ENCODE data around the gene PTPN12. TPM values are rescaled to one million over a fixed set of nuclear protein-coding genes. Genes with fewer than 3 reads are reported as not detected.

The PTPN12 gene
- total and polyA plus RNA-seq, 2 donors (not counting 1 experiment from before 2014, with no cell fraction given) = 18.0 to 78.8 TPM

DNA sequence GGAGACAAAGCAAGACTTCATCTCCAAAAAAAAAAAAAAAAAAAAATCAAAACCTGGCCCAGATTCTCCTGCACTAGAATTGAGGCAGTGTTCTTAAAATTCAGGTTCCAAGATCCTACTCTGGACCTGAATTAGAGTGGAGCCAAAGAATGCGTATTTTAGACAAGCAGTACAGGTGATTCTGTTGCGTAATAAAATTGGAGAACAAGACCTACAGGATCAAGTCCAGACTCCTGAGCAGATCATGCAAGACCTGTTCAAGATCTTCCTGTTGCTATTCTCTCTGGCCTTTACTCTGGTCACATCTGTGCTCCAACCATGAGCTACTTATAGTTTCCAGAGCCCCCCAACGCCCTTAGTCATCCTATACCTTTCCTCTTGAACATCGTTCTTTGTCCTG, 107.7 kb downstream of the PTPN12 start:
- no peak overlapping the region for H3K27ac ChIP-seq (ENCODE audit: low read length in 2 of 2)
- no peaks in the 10 kb centered on the region for H3K9me3 Mint-ChIP-seq (ENCODE audit: insufficient read depth)
- H3K9ac ChIP-seq (ENCODE audit: low read length) = no peak overlapping the region
- no peaks in the 10 kb centered on the region for H3K9me3 ChIP-seq (ENCODE audit: control extremely low read depth in 1 of 3, control insufficient read depth in 2 of 3, insufficient read depth in 1 of 3, low read length in 2 of 3)
- no peaks in the 10 kb centered on the region for H3K27me3 Mint-ChIP-seq
- H3K4me2 ChIP-seq (replicated peaks; ENCODE audit: low read depth, low read length, poor library complexity, severe bottlenecking) = no peak overlapping the region
- H2AFZ ChIP-seq (ENCODE audit: insufficient read depth, low read depth, low read length, poor library complexity, severe bottlenecking) = no peak overlapping the region
- WGBS (ENCODE audit: insufficient coverage) = 89% methylated on average over 4 of the region's 4 CpGs
- H3K79me2 ChIP-seq (ENCODE audit: control insufficient read depth, insufficient read depth, low read length) = no peaks in the 10 kb centered on the region
- H3K27ac Mint-ChIP-seq = no peak overlapping the region
- intact Hi-C loops (cut with micrococcal nuclease) = no loop called here
- CTCF ChIA-PET = interaction anchor here (1.1 kb wide), 1 partner anchor 96 kb away, joined by 3 read pairs; no protein-coding TSS in a partner anchor
- H3K4me3 ChIP-seq (ENCODE audit: control extremely low read depth in 1 of 5, extremely low read depth in 1 of 5, insufficient read depth in 1 of 5, low read depth in 2 of 5, low read length in 4 of 5) = no peak overlapping the region
- POLR2A ChIA-PET = no interaction called here
- H3K4me1 ChIP-seq (ENCODE audit: control insufficient read depth in 2 of 2, insufficient read depth in 2 of 2, low read length in 2 of 2) = no peaks in the 10 kb centered on the region
- H3K27me3 ChIP-seq (replicated peaks in 1 of 4; ENCODE audit: control extremely low read depth in 1 of 4, control insufficient read depth in 3 of 4, insufficient read depth in 4 of 4, low read length in 3 of 4) = no peaks in the 10 kb centered on the region
- no peaks in the 10 kb centered on the region for H3K4me1 Mint-ChIP-seq
- H3K4me3 Mint-ChIP-seq = no peak overlapping the region
- no peak for DNase-seq
- no peaks in the 10 kb centered on the region for H4K20me1 ChIP-seq (ENCODE audit: control insufficient read depth, insufficient read depth, low read length, poor library complexity, severe bottlenecking)
- no peak for ATAC-seq (ENCODE audit: low read depth)
- TF ChIP-seq EZH2 (IDR thresholded peaks at IDR 0.05; ENCODE audit: borderline replicate concordance, insufficient read depth, low read depth, low read length, poor library complexity, severe bottlenecking) = no peak
- TF ChIP-seq CTCF (IDR thresholded peaks at IDR 0.05) = no peak
- peaks cover 1 to 4% of the 10 kb centered on the region in 2 experiments for H3K36me3 ChIP-seq (replicated peaks in 1 of 2; ENCODE audit: control extremely low read depth in 1 of 2, control insufficient read depth in 1 of 2, extremely low read depth in 1 of 2, insufficient read depth in 2 of 2, low read length in 1 of 2)

DNA sequence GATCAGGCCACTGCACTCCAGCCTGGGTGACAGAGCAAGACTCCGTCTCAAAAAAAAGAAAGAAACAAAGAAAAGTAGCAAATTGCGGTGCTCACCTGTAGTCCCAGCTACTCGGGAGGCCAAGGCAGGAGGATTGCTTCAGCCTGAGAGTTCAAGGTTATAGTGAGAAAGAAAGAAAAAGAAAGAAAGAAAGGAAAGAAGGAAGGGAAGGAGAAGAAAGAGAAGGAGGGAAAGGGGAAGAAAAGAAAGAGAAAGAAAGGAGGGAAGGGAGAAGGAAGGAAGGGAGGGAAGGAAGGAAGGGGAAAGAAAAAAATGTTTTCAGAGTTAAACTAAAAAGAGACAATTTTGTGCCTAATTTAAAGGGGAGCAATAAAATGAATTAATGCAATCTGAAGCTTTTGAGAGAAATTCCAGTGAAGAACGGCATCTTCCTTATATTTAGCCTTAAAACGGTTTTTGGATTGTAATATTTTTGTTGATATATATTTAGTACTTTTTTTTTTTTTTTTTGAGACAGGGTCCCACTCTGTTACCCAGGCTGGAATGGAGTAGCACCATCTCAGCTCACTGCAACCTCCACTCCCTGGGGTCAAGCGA, 111.7 kb downstream of the PTPN12 start:
- no peak overlapping the region for H3K27ac Mint-ChIP-seq
- no peak for ATAC-seq (ENCODE audit: low read depth)

More for the DNA sequence above, 111.7 kb downstream of the PTPN12 start:
- peaks cover 0 to 1% of the 10 kb centered on the region in 2 experiments for H3K36me3 ChIP-seq (replicated peaks in 1 of 2; ENCODE audit: control extremely low read depth in 1 of 2, control insufficient read depth in 1 of 2, extremely low read depth in 1 of 2, insufficient read depth in 2 of 2, low read length in 1 of 2)
- H3K4me1 Mint-ChIP-seq = no peaks in the 10 kb centered on the region
- DNase-seq = no peak
- H2AFZ ChIP-seq (ENCODE audit: insufficient read depth, low read depth, low read length, poor library complexity, severe bottlenecking) = no peak overlapping the region
- no peaks in the 10 kb centered on the region for H3K9me3 Mint-ChIP-seq (ENCODE audit: insufficient read depth)
- no peak overlapping the region for H3K9ac ChIP-seq (ENCODE audit: low read length)
- no peaks in the 10 kb centered on the region for H3K9me3 ChIP-seq (ENCODE audit: control extremely low read depth in 1 of 3, control insufficient read depth in 2 of 3, insufficient read depth in 1 of 3, low read length in 2 of 3)
- H3K27me3 Mint-ChIP-seq = no peaks in the 10 kb centered on the region
- ChIA-PET CTCF (interaction anchor here (0.7 to 6.5 kb wide), 7 partner anchors 7 to 393 kb away, joined by 3 to 57 read pairs (median 8); partner anchors contain the start of gene RSBN1L), POLR2A (interaction anchor here (0.6 kb wide), 1 partner anchor 112 kb away, joined by 5 read pairs; the partner anchor contains the start of gene PTPN12)
- H3K4me3 Mint-ChIP-seq = no peak overlapping the region
- intact Hi-C loops (cut with micrococcal nuclease) = no loop called here
- TF ChIP-seq EZH2 (IDR thresholded peaks at IDR 0.05; ENCODE audit: borderline replicate concordance, insufficient read depth, low read depth, low read length, poor library complexity, severe bottlenecking) = no peak
- no peak for TF ChIP-seq CTCF (IDR thresholded peaks at IDR 0.05)
- no peaks in the 10 kb centered on the region for H3K27me3 ChIP-seq (replicated peaks in 1 of 4; ENCODE audit: control extremely low read depth in 1 of 4, control insufficient read depth in 3 of 4, insufficient read depth in 4 of 4, low read length in 3 of 4)
- WGBS (ENCODE audit: insufficient coverage) = 100% methylated on average over 4 of the region's 6 CpGs
- no peak overlapping the region for H3K27ac ChIP-seq (ENCODE audit: low read length in 2 of 2)
- no peak overlapping the region for H3K4me3 ChIP-seq (ENCODE audit: control extremely low read depth in 1 of 5, extremely low read depth in 1 of 5, insufficient read depth in 1 of 5, low read depth in 2 of 5, low read length in 4 of 5)
- H4K20me1 ChIP-seq (ENCODE audit: control insufficient read depth, insufficient read depth, low read length, poor library complexity, severe bottlenecking) = no peaks in the 10 kb centered on the region
- no peak overlapping the region for H3K4me2 ChIP-seq (replicated peaks; ENCODE audit: low read depth, low read length, poor library complexity, severe bottlenecking)
- no peaks in the 10 kb centered on the region for H3K79me2 ChIP-seq (ENCODE audit: control insufficient read depth, insufficient read depth, low read length)
- no peaks in the 10 kb centered on the region for H3K4me1 ChIP-seq (ENCODE audit: control insufficient read depth in 2 of 2, insufficient read depth in 2 of 2, low read length in 2 of 2)

All from B cell (primary cell).